Measurements from ENCODE around the gene SEMA6A.
A peak's percentile ranks its signal among the peaks of the same experiment; 100 is the strongest.

SEMA6A gene

GRCh38 chr5:116577064-116577788, 2.6 kb upstream of the SEMA6A start:
- DNase-seq, result no peak
- in situ Hi-C loops (cut with MboI; ENCODE audit: low pct_unique_long_range_greater_than_20kb, low sequenced_read_pairs), result no loop called here

GRCh38 chr5:116576053-116576713, 1.6 kb upstream of the SEMA6A start:
- peak; percentile 53 for DNase-seq
- in situ Hi-C loops (cut with MboI; ENCODE audit: low pct_unique_long_range_greater_than_20kb, low sequenced_read_pairs), result no loop called here

- DNase-seq, result no peak
- in situ Hi-C loops (cut with MboI; ENCODE audit: low pct_unique_long_range_greater_than_20kb, low sequenced_read_pairs), result no loop called here
Observed at GRCh38 chr5:116575326-116576052, 866 bp upstream of the SEMA6A start.

- no peak for DNase-seq
- in situ Hi-C loops (cut with MboI; ENCODE audit: low pct_unique_long_range_greater_than_20kb, low sequenced_read_pairs), result no loop called here
Observed at GRCh38 chr5:116573702-116574366, 789 bp downstream of the SEMA6A start.

GRCh38 chr5:116573279-116573701, 1.3 kb downstream of the SEMA6A start:
- in situ Hi-C loops (cut with MboI; ENCODE audit: low pct_unique_long_range_greater_than_20kb, low sequenced_read_pairs), result no loop called here
- DNase-seq, result peak; percentile 20

GRCh38 chr5:116572350-116573278, 2.0 kb downstream of the SEMA6A start:
- peak; percentile 13 for DNase-seq
- in situ Hi-C loops (cut with MboI; ENCODE audit: low pct_unique_long_range_greater_than_20kb, low sequenced_read_pairs), result no loop called here

- DNase-seq, result no peak
- in situ Hi-C loops (cut with MboI; ENCODE audit: low pct_unique_long_range_greater_than_20kb, low sequenced_read_pairs), result no loop called here
Observed at GRCh38 chr5:116571568-116572349, 2.9 kb downstream of the SEMA6A start.

- no peak for DNase-seq
- in situ Hi-C loops (cut with MboI; ENCODE audit: low pct_unique_long_range_greater_than_20kb, low sequenced_read_pairs), result no loop called here
Observed at GRCh38 chr5:116569999-116570398, 4.6 kb downstream of the SEMA6A start.

GRCh38 chr5:116567106-116567505, 7.5 kb downstream of the SEMA6A start:
- no peak for DNase-seq
- in situ Hi-C loops (cut with MboI; ENCODE audit: low pct_unique_long_range_greater_than_20kb, low sequenced_read_pairs), result no loop called here

- no peak for DNase-seq
- in situ Hi-C loops (cut with MboI; ENCODE audit: low pct_unique_long_range_greater_than_20kb, low sequenced_read_pairs), result no loop called here
Observed at GRCh38 chr5:116566251-116566650, 8.4 kb downstream of the SEMA6A start.

- in situ Hi-C loops (cut with MboI; ENCODE audit: low pct_unique_long_range_greater_than_20kb, low sequenced_read_pairs), result no loop called here
- DNase-seq, result no peak
Observed at GRCh38 chr5:116564756-116565490, 9.7 kb downstream of the SEMA6A start.

GRCh38 chr5:116564312-116564711, 10.3 kb downstream of the SEMA6A start:
- in situ Hi-C loops (cut with MboI; ENCODE audit: low pct_unique_long_range_greater_than_20kb, low sequenced_read_pairs), result no loop called here

GRCh38 chr5:116563736-116564308, 10.8 kb downstream of the SEMA6A start:
- no peak for DNase-seq
- in situ Hi-C loops (cut with MboI; ENCODE audit: low pct_unique_long_range_greater_than_20kb, low sequenced_read_pairs), result no loop called here

More at GRCh38 chr5:116564312-116564711, 10.3 kb downstream of the SEMA6A start:
- DNase-seq, result no peak

- in situ Hi-C loops (cut with MboI; ENCODE audit: low pct_unique_long_range_greater_than_20kb, low sequenced_read_pairs), result no loop called here
- DNase-seq, result no peak
Observed at GRCh38 chr5:116562669-116563068, 12.0 kb downstream of the SEMA6A start.

- no peak for DNase-seq
- in situ Hi-C loops (cut with MboI; ENCODE audit: low pct_unique_long_range_greater_than_20kb, low sequenced_read_pairs), result no loop called here
Observed at GRCh38 chr5:116561658-116562057, 13.0 kb downstream of the SEMA6A start.

- DNase-seq, result no peak
- in situ Hi-C loops (cut with MboI; ENCODE audit: low pct_unique_long_range_greater_than_20kb, low sequenced_read_pairs), result no loop called here
Observed at GRCh38 chr5:116559673-116560164, 14.9 kb downstream of the SEMA6A start.

GRCh38 chr5:116559239-116559638, 15.4 kb downstream of the SEMA6A start:
- in situ Hi-C loops (cut with MboI; ENCODE audit: low pct_unique_long_range_greater_than_20kb, low sequenced_read_pairs), result no loop called here
- DNase-seq, result no peak

Data from KBM-7 (cell line).